GM10847 (cell line): ENCODE results near the gene QRICH1.

Experiments
- POLR2A ChIP-seq: IDR thresholded peaks from 2 replicates; pipeline ENCODE4 v1.6.1; 2011; ENCODE audit not compliant: insufficient read length; ENCODE audit errors: extremely low read depth

QRICH1 gene

GRCh38 chr3:49006408-49007067 is 87.3 kb downstream of the QRICH1 start:
- TF ChIP-seq POLR2A: no peak

GRCh38 chr3:49005998-49006397 is 87.9 kb downstream of the QRICH1 start:
- TF ChIP-seq POLR2A: no peak

- TF ChIP-seq POLR2A: no peak
These were observed 88.6 kb downstream of the QRICH1 start for GRCh38 chr3:49005303-49005680.

GRCh38 chr3:49004352-49005302 is 89.2 kb downstream of the QRICH1 start:
- TF ChIP-seq POLR2A: no peak

- TF ChIP-seq POLR2A: no peak
These were observed 92.7 kb downstream of the QRICH1 start for GRCh38 chr3:49001155-49001554.

- TF ChIP-seq POLR2A: no peak
These were observed 94.6 kb downstream of the QRICH1 start for GRCh38 chr3:48999085-48999858.

GRCh38 chr3:48997714-48998637 is 95.9 kb downstream of the QRICH1 start:
- TF ChIP-seq POLR2A: no peak

- TF ChIP-seq POLR2A: no peak
These were observed 96.7 kb downstream of the QRICH1 start for GRCh38 chr3:48997102-48997635.

- no peak for TF ChIP-seq POLR2A
These were observed 97.2 kb downstream of the QRICH1 start for GRCh38 chr3:48996640-48997039.

GRCh38 chr3:48993834-48994233 is 100.0 kb downstream of the QRICH1 start:
- no peak for TF ChIP-seq POLR2A

- TF ChIP-seq POLR2A: no peak
These were observed 101.9 kb downstream of the QRICH1 start for GRCh38 chr3:48991851-48992545.

GRCh38 chr3:48990636-48991469 is 103.0 kb downstream of the QRICH1 start:
- no peak for TF ChIP-seq POLR2A
